Fibroblast of lung (primary cell): ENCODE results near the gene GRHL1.

Source experiments
- EZH2 ChIP-seq: IDR thresholded peaks from 2 replicates; pipeline ENCODE4 v1.5.1; 2012; ENCODE audit warnings: low read length, control low read depth, mild to moderate bottlenecking; ENCODE audit errors: missing control alignments
- TF ChIP-seq, protein P1 (sequence below), 2 donors: IDR thresholded peaks in 1 of 2; conservative IDR thresholded peaks in 1 of 2; 1 replicate in 1 of 2; 2 replicates in 1 of 2; pipeline ENCODE4 v1.5.1; 2011 to 2012; ENCODE audit warnings: low read length in 2 of 2, control low read depth in 1 of 2, inconsistent platforms in 1 of 2, low read depth in 1 of 2, mild to moderate bottlenecking in 1 of 2

DNA sequence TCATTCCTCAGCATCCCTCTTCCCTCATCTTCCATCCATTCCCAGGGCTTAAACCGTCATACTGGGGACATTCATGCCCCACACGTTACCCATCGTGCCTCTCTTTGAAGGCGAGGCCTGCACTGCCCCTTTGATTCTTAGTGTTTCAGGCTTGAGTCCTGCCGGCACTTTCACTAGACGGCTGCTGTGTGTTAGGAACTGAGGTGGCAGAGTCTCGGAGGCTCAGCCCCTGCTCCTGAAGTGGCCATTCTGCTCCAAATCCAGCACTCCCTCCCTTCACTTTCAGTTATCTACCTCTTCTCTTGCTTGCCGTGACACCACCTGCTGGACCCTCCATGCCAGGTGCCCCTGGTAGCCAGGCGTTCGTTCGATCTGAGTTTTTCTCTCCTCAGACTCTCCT is 43.0 kb downstream of the GRHL1 start:
- TF ChIP-seq, protein P1, sequence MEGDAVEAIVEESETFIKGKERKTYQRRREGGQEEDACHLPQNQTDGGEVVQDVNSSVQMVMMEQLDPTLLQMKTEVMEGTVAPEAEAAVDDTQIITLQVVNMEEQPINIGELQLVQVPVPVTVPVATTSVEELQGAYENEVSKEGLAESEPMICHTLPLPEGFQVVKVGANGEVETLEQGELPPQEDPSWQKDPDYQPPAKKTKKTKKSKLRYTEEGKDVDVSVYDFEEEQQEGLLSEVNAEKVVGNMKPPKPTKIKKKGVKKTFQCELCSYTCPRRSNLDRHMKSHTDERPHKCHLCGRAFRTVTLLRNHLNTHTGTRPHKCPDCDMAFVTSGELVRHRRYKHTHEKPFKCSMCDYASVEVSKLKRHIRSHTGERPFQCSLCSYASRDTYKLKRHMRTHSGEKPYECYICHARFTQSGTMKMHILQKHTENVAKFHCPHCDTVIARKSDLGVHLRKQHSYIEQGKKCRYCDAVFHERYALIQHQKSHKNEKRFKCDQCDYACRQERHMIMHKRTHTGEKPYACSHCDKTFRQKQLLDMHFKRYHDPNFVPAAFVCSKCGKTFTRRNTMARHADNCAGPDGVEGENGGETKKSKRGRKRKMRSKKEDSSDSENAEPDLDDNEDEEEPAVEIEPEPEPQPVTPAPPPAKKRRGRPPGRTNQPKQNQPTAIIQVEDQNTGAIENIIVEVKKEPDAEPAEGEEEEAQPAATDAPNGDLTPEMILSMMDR (conservative IDR thresholded peaks at IDR 0.05 in 1 of 2, IDR thresholded peaks at IDR 0.05 in 1 of 2; ENCODE audit: low read depth in 1 of 2, low read length in 2 of 2) = no peak
- TF ChIP-seq EZH2 = no peak
